22Rv1 (cell line): ENCODE results near the gene CDC6.

Source experiments
- ZFX ChIP-seq: fragments of 450-650 bp; IDR thresholded peaks from 2 replicates; pipeline ENCODE4 v1.6.1; 2017; ENCODE audit warnings: antibody characterized with exemption, borderline replicate concordance
- TF ChIP-seq, protein P1 (sequence below): fragments of 450-650 bp; IDR thresholded peaks from 2 replicates; pipeline ENCODE4 v1.5.1; 2017; ENCODE audit warnings: mild to moderate bottlenecking

DNA sequence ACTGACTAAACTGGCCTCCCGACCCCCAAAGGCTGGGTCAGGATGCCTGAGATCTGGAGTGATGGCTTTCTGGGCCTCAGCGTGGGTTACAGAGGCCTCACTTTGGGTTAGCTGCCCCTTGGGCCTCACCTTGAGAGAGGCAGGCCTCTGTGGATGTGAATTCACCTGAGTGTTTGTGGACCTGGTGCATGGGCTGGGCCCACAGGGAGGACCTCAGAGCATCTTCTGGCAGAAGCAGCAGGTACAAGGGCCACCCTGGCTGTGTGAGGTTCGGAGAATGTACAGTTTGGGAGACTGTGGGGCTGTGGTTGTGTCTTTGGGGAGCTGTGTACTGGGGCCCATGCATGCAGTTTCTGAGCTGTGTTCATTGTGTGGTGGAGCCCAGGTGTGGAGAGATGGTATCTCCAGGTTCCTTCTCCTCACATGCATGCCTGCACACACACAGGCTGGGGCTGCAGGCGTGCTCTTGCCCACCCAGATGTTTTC is 39.6 kb downstream of the CDC6 start:
- TF ChIP-seq, protein P1, sequence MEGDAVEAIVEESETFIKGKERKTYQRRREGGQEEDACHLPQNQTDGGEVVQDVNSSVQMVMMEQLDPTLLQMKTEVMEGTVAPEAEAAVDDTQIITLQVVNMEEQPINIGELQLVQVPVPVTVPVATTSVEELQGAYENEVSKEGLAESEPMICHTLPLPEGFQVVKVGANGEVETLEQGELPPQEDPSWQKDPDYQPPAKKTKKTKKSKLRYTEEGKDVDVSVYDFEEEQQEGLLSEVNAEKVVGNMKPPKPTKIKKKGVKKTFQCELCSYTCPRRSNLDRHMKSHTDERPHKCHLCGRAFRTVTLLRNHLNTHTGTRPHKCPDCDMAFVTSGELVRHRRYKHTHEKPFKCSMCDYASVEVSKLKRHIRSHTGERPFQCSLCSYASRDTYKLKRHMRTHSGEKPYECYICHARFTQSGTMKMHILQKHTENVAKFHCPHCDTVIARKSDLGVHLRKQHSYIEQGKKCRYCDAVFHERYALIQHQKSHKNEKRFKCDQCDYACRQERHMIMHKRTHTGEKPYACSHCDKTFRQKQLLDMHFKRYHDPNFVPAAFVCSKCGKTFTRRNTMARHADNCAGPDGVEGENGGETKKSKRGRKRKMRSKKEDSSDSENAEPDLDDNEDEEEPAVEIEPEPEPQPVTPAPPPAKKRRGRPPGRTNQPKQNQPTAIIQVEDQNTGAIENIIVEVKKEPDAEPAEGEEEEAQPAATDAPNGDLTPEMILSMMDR = no peak
- no peak for TF ChIP-seq ZFX
